ENCODE measurements around the gene DEFB113. TPM values are rescaled to one million over a fixed set of nuclear protein-coding genes. Genes with fewer than 3 reads are reported as not detected.
"Not testable (repeated sequence)": the region's sequence is repeated elsewhere in the genome, so short reads cannot be mapped to it uniquely, and the experiment has no call there.

Gene DEFB113
- polyA plus RNA-seq, 3 donors: not detected

DNA sequence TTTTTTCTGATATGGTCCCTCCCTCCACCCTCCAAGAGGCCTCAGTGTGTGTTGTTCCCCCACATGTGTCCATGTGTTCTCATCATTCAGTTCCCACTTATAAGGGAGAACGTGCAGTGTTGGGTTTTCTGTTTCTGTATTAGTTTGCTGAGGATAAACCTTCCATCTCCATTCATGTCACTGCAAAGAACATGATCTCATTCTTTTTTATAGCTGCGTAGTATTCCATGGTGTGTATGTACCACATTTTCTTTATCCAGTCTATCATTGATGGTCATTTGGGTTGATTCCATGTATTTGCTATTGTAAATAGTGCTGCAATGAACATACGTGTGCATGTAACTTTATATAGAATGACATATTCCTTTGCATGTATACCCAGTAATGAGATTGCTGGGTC, 25.4 kb downstream of the DEFB113 start:
- H3K27ac ChIP-seq (ENCODE audit: low read depth, low read length): not testable (repeated sequence)
- WGBS, 3 donors: 85 to 88% (median 87%) methylated on average over 3 of the region's 3 CpGs

DNA sequence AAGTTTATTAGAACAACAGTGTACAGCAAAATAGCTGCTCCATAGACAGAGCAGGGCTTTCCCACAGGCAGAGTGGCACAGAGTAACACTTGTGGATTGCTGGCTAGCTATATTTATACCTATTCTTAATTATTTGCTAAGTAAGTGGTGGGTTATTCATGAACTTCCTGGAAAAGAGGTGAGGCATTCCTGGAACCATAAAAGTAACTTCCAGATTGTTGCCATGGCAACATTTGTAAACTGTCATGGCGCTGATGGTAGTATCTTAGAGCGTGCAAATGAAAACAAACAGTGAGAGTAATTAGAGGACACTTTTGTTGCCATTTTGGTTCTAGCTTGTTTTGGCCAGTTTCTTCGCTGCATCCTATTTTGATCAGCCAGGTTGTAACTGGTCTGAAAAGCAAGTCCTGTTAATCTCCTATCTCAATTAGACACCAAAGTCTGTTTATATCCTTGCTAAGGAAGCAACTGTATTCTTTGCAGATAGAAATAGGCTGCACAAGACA, 29.4 kb downstream of the DEFB113 start:
- 45 to 78% (median 75%) methylated on average over 3 of the region's 3 CpGs for WGBS, 3 donors
- no peak overlapping the region for H3K27ac ChIP-seq (ENCODE audit: low read depth, low read length)

DNA sequence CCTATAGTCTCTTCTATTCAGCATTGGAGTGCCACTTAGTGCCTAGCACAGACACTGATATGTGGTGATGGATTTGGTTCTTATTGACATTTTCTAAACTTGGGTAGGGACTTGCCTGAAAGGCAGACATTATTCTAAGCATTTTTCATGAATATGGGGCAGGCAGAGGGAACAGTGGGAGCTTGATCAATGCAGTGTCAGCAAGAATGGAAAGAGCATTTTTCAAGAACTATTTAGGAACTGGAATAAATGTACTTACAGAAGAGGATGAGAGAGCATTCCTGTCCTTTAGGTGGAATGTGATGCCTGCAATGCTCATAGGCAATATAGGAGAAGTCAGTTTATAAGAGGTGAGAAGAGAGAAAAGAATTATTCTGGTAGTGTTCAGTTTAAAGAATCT, 31.6 kb downstream of the DEFB113 start:
- no peak overlapping the region for H3K27ac ChIP-seq (ENCODE audit: low read depth, low read length)

DNA sequence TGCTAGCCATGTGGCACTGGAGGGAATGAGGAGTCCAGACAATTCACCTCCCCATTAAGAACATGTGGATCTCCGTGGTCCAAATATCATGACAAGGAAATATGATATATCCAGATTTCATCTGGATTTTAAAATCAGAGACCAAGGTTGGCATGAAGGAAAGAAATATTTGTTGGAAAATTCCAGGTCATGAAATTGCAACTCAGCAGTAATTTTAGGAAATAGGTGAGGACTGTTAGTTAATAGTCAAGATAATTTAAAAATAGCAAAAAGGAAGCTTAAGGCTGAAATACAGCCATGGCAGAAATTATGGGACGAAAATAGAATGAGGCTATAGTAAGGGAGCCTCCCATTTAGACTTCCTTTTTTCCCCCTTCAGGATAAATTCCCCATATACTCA, 32.4 kb downstream of the DEFB113 start:
- 63 to 67% (median 64%) methylated on average over 2 of the region's 2 CpGs for WGBS, 3 donors

DNA sequence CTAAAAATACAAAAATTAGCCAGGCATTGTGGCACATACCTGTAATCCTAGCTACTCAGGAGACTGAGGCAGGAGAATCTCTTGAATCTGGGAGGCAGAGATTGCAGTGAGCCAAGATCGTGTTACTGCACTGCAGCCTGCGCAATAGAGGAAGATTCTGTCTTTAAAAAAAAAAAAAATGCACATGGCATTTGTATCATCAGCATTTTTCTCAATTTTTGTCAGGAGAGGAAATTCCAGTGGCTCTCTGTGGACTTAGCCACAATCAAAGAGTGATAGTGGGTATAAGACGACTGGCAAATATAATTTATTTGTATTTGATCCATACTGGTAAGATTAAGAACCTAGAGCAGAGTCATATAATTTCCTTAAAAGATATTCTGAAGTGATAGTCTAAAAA, 34.0 kb downstream of the DEFB113 start:
- 64 to 82% (median 65%) methylated on average over 3 of the region's 3 CpGs for WGBS, 3 donors
- H3K27ac ChIP-seq (ENCODE audit: low read depth, low read length): no peak overlapping the region

More for the DNA sequence above, 32.4 kb downstream of the DEFB113 start:
- no peak overlapping the region for H3K27ac ChIP-seq (ENCODE audit: low read depth, low read length)

DNA sequence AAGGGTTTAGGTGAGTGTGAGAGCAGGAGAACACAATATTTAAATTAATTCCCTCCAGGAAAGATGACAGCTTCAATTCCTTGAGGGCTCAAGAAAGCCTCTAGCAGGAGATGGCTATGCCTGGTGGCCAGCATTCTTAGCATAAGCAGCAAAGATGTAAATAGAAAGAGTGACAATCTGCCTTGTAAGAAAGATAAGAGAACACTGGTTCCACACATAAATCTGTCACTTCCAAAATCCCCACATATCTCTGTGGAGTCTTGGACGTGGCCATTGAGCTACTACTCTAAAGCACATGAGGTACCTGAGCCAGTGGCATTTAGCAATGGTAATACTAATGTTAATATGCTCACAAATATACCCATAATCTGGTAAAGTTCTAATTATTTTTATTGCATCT, 34.7 kb downstream of the DEFB113 start:
- H3K27ac ChIP-seq (ENCODE audit: low read depth, low read length): no peak overlapping the region
- 45 to 68% (median 63%) methylated on average over 1 of the region's 1 CpG for WGBS, 3 donors

DNA sequence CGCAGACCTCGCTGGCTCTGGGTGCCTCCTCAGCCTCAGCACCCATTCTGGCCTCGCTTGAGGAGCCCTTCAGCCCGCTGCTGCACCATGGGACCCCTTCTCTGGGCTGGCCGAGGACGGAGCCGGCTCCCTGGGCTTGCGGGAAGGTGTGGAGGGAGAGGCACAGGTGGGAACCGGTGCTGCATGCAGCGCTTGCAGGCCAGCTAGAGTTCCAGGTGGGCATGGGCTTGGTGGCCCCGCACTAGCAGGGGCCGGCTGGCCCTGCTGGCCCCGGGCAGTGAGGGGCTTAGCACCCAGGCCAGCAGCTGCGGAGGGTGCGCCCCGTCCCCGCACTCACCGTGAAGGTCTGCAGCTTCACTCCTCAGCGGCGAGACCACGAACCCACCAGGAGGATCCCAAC, 35.9 kb downstream of the DEFB113 start:
- H3K27ac ChIP-seq (ENCODE audit: low read depth, low read length): no peak overlapping the region
- 89 to 94% (median 93%) methylated on average over 20 to 21 of the region's 21 CpGs for WGBS, 3 donors

DNA sequence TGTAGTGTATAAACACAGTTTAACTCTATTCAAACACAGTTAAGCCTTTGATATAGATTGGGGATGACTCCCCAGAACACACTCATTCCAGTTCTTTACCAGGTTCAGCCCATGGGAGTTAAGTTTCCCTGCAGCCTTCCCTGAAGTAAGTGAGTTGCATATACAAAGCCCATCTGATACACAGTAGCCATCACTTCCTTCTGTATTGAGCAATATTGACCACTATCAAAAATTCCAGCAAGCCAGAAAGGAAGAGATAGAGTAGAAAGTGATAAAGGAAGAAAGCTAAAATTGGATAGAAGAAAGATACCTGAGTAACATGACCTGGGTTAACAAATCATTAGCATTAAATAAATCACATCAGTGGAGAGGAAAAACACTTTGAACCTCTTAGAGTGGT, 40.1 kb downstream of the DEFB113 start:
- H3K27ac ChIP-seq (ENCODE audit: low read depth, low read length): no peak overlapping the region

DNA sequence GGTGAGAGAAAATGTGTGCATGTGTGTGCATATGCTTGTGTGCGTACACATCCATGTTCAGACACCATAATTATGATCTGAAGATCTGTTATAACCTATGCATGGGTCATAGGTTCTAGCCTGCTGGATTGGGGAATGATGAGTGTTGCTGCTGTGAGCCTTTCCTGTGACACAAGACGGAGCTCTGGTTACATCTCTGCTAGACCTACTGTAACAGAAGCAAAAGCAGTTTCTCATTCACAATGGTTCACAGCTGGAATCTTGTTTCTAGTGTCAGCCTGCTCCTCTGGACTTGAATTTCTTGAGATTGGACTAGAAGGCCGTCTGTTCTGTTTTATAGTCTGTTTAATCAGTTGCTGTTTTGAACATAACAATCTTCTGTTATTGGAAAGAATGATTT, 45.6 kb downstream of the DEFB113 start:
- WGBS, 3 donors: 54 to 64% (median 59%) methylated on average over 3 of the region's 3 CpGs
- H3K27ac ChIP-seq (ENCODE audit: low read depth, low read length): no peak overlapping the region

DNA sequence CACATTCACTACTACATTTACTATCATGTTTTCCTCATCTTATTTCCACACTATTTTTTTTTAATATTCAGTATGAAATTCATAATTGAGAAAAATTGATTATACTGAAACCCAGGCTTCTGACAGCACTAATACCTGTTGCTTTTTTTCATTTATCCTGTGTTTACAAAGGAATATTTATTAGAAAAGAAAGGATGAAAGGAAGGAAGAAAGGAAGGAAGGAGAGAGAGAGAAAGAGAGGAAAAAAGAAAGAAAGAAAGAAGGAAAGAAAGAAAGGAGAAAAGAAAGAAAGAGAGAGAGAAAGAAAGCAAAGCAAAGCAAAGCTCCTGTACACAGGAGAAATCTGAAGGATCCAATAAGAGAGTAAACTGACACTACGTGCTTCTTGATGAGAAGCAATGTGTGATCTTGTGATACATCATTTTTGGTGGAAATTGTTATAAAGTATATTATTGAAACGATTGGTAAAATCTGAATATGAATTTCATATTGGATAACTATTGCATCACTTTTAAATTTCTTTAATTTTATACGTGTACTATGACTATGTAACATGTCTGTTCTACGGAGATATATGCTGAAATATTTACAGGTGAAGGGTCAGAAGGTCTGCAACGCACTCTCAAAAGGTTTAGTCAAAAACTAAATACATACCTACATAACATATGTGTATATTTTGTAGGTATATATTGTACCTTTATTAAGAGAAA, 49.3 kb downstream of the DEFB113 start:
- 78 to 87% (median 82%) methylated on average over 5 of the region's 5 CpGs for WGBS, 3 donors
- no peak overlapping the region for H3K27ac ChIP-seq (ENCODE audit: low read depth, low read length)

DNA sequence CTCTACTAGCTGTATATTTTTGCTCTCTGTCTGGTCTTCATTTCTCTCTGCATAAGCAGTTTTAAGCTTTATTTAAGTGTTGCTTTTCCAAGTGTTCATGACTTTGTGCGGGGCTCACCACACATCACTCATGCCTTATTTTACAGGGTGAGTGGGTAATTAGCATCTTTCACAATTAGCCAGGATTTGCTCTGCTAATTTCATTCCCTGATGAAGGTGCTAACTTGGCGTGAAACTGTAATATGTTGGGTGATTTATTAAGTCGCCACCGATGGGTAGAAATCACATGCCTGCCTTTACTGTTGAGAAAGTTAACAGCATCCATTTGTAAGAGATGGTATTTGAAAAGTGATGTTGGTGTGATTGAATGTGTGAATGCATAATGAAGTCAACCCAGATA, 50.2 kb downstream of the DEFB113 start:
- WGBS, 3 donors: 45 to 58% (median 56%) methylated on average over 4 of the region's 4 CpGs
- no peak overlapping the region for H3K27ac ChIP-seq (ENCODE audit: low read depth, low read length)

DNA sequence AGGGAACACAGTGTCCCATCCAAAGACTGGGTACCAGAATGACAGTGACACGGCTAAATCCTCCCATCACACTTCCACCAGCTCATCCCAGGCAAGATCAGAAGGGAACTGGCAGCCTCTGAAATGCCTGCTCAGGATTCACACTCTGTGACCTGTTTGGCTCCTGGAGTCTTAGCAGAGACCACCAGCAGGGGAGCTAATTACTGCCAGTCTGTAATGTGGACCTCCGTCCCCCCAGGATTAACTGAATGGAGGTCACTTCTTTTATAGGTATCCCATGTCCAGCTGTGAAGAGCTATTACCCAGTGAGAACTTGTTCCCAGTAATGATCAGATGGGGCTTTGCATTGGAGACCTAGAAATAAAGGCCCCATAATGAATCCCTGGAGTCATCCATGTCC, 50.6 kb downstream of the DEFB113 start:
- 46 to 57% (median 51%) methylated on average over 2 of the region's 2 CpGs for WGBS, 3 donors
- H3K27ac ChIP-seq (ENCODE audit: low read depth, low read length): no peak overlapping the region

Other genes with a start within 250 kb of the DEFB113 start
- 1 to 10 TPM in 1 of 3 donors, under 1 TPM in 1, not detected in 1; 0.13 to 3.1 TPM for gene CRISP3, start 225.2 kb downstream of the DEFB113 start, polyA plus RNA-seq
- gene PGK2, start 182.3 kb downstream of the DEFB113 start, polyA plus RNA-seq: not detected
- gene CRISP1, start 103.1 kb downstream of the DEFB113 start, polyA plus RNA-seq: not detected
- not detected for gene DEFB114, start 5.5 kb downstream of the DEFB113 start, polyA plus RNA-seq
- not detected for gene DEFB110, start 52.4 kb upstream of the DEFB113 start, polyA plus RNA-seq
- not detected for gene DEFB112, start 80.3 kb upstream of the DEFB113 start, polyA plus RNA-seq